Measurements from ENCODE around the gene SPACA5.

DNA sequence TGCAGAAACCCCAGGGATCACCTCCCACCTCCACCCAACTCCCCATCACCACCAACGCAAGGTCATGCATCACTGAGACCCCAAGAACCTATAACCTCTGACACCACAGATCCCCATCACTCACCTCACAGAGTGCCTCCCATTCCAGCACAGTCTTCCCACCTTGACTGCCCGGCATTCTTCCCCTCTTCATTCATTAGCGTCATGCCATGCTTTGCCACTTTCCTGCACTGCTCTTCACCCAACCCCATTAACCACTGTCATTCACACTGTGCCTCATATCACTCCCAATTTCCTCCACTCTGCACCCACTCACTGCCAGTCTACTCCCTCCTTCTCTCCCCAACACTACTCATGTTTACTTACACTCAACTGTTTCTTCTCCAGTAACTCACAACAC lies 33.6 kb upstream of the SPACA5 start:
- TF ChIP-seq, protein P1, sequence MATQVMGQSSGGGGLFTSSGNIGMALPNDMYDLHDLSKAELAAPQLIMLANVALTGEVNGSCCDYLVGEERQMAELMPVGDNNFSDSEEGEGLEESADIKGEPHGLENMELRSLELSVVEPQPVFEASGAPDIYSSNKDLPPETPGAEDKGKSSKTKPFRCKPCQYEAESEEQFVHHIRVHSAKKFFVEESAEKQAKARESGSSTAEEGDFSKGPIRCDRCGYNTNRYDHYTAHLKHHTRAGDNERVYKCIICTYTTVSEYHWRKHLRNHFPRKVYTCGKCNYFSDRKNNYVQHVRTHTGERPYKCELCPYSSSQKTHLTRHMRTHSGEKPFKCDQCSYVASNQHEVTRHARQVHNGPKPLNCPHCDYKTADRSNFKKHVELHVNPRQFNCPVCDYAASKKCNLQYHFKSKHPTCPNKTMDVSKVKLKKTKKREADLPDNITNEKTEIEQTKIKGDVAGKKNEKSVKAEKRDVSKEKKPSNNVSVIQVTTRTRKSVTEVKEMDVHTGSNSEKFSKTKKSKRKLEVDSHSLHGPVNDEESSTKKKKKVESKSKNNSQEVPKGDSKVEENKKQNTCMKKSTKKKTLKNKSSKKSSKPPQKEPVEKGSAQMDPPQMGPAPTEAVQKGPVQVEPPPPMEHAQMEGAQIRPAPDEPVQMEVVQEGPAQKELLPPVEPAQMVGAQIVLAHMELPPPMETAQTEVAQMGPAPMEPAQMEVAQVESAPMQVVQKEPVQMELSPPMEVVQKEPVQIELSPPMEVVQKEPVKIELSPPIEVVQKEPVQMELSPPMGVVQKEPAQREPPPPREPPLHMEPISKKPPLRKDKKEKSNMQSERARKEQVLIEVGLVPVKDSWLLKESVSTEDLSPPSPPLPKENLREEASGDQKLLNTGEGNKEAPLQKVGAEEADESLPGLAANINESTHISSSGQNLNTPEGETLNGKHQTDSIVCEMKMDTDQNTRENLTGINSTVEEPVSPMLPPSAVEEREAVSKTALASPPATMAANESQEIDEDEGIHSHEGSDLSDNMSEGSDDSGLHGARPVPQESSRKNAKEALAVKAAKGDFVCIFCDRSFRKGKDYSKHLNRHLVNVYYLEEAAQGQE (IDR thresholded peaks at IDR 0.05; ENCODE audit: borderline replicate concordance in 1 of 2, low read depth in 1 of 2, low read length in 2 of 2): no peak
- TF ChIP-seq, protein P2, sequence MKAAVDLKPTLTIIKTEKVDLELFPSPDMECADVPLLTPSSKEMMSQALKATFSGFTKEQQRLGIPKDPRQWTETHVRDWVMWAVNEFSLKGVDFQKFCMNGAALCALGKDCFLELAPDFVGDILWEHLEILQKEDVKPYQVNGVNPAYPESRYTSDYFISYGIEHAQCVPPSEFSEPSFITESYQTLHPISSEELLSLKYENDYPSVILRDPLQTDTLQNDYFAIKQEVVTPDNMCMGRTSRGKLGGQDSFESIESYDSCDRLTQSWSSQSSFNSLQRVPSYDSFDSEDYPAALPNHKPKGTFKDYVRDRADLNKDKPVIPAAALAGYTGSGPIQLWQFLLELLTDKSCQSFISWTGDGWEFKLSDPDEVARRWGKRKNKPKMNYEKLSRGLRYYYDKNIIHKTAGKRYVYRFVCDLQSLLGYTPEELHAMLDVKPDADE (CRISPR knock-in tag; IDR thresholded peaks at IDR 0.05): no peak
- no peak for TF ChIP-seq MYC (CRISPR knock-in tag; IDR thresholded peaks at IDR 0.05; ENCODE audit: borderline replicate concordance)
